ENCODE data around the gene TRUB1. TPM values are rescaled to one million over a fixed set of nuclear protein-coding genes. Genes with fewer than 3 reads are reported as not detected.

The TRUB1 gene
- total RNA-seq, 4 donors from 2014 or later, result 11.8 to 16.8 (median 15.2) TPM

DNA sequence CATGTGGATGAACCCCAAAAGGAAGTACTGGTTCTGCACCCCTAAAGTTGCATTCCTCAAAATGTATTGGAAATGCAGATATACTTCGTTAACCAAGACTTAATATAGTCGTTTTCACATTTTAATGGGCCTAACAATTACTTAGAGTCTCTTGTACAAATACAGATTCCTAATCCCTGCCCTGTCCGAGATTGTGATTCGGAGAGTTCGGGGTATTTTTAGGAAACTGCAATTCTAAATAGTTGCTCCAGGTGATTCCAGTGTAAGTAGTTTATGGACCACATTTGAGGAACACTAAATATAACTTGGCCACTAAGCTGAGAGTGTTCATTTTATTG is 830 bp downstream of the TRUB1 start:
- H3K9me3 ChIP-seq, result no peaks in the 10 kb centered on the region
- H3K27me3 ChIP-seq, result no peaks in the 10 kb centered on the region
- peak overlapping the region in 3 of 4 donors; percentile 85 to 88 (median 88) for H3K27ac ChIP-seq
- ATAC-seq, result no peak
- H3K4me1 ChIP-seq, result peaks cover 4 to 30% (median 7%) of the 10 kb centered on the region in 3 donors
- H3K36me3 ChIP-seq, result peaks cover 0 to 27% of the 10 kb centered on the region in 2 donors
- TF ChIP-seq, protein P1, sequence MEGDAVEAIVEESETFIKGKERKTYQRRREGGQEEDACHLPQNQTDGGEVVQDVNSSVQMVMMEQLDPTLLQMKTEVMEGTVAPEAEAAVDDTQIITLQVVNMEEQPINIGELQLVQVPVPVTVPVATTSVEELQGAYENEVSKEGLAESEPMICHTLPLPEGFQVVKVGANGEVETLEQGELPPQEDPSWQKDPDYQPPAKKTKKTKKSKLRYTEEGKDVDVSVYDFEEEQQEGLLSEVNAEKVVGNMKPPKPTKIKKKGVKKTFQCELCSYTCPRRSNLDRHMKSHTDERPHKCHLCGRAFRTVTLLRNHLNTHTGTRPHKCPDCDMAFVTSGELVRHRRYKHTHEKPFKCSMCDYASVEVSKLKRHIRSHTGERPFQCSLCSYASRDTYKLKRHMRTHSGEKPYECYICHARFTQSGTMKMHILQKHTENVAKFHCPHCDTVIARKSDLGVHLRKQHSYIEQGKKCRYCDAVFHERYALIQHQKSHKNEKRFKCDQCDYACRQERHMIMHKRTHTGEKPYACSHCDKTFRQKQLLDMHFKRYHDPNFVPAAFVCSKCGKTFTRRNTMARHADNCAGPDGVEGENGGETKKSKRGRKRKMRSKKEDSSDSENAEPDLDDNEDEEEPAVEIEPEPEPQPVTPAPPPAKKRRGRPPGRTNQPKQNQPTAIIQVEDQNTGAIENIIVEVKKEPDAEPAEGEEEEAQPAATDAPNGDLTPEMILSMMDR (IDR thresholded peaks at IDR 0.05), result no peak
- TF ChIP-seq POLR2AphosphoS5 (IDR thresholded peaks at IDR 0.05) (no peak), EP300 (IDR thresholded peaks at IDR 0.05) (no peak), POLR2A (IDR thresholded peaks at IDR 0.05) (no peak)
- 8 to 29% methylated on average over 5 of the region's 5 CpGs for WGBS, 2 donors (ENCODE audit: low coverage in 1 of 2)
- H3K4me3 ChIP-seq, result peak overlapping the region; percentile 88 to 90

DNA sequence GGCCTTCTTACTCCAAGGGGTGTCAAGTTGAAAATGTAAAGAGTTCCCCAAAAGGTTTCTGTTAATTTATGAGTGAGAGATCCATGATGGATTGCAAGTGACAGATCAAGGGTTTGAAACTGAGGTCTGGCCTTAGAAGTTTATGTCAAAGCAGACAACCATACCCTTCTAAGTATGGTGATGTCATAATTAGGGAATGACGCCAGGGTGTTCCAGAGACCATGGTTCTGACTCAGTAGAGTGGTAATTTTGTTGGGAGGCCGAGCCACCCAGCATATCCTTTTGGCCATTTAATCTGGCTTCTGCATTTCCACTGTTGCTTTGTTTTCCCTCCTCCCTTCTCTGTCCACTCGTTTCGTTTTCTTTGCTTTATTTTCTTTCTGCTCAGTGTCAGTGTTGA is 2.7 kb downstream of the TRUB1 start:
- 62 to 63% methylated on average over 4 of the region's 4 CpGs for WGBS, 2 donors (ENCODE audit: low coverage in 1 of 2)
- Histone ChIP-seq H3K9me3 (no peaks in the 10 kb centered on the region), H3K36me3 (peaks cover 0 to 46% of the 10 kb centered on the region in 2 donors), H3K4me3 (no peak overlapping the region), H3K27me3 (no peaks in the 10 kb centered on the region), H3K27ac (no peak overlapping the region), H3K4me1 (peaks cover 4 to 30% (median 7%) of the 10 kb centered on the region in 3 donors)
- no peak for ATAC-seq
- TF ChIP-seq, protein P1 (IDR thresholded peaks at IDR 0.05), result no peak
- no peak for TF ChIP-seq POLR2A (IDR thresholded peaks at IDR 0.05)
- TF ChIP-seq EP300 (IDR thresholded peaks at IDR 0.05), result no peak
- no peak for TF ChIP-seq POLR2AphosphoS5 (IDR thresholded peaks at IDR 0.05)

DNA sequence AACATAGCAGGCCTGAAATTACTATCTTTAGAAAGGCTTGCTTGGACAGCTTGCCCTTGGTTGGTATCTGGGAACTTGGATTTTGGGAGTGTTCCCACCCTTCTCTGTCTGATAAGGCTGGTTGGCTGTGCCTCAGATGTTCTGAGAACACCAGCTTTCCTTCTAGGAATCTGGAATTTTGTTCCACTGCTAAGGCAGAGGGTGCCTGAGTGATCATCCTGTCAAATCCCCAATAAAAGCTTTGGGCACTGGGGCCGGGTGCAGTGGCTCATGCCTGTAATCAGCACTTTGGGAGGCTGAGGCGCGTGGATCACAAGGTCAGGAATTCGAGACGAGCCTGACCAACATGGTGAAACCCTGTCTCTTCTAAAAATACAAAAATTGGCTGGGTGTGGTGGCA is 5.0 kb downstream of the TRUB1 start:
- peaks cover 0 to 53% of the 10 kb centered on the region in 2 donors for H3K36me3 ChIP-seq
- ATAC-seq, result no peak
- H3K4me3 ChIP-seq, result no peak overlapping the region
- H3K27me3 ChIP-seq, result no peaks in the 10 kb centered on the region
- 100% methylated on average over 3 of the region's 5 CpGs; no CpG with 5 or more reads in 1 of the 2 donors for WGBS, 2 donors (ENCODE audit: low coverage in 1 of 2)
- no peaks in the 10 kb centered on the region for H3K9me3 ChIP-seq
- TF ChIP-seq POLR2A (IDR thresholded peaks at IDR 0.05), result no peak
- no peak for TF ChIP-seq POLR2AphosphoS5 (IDR thresholded peaks at IDR 0.05)
- TF ChIP-seq, protein P1 (IDR thresholded peaks at IDR 0.05), result no peak
- TF ChIP-seq EP300 (IDR thresholded peaks at IDR 0.05), result no peak
- no peak overlapping the region for H3K27ac ChIP-seq
- H3K4me1 ChIP-seq, result peaks cover 4 to 30% (median 7%) of the 10 kb centered on the region in 3 donors

DNA sequence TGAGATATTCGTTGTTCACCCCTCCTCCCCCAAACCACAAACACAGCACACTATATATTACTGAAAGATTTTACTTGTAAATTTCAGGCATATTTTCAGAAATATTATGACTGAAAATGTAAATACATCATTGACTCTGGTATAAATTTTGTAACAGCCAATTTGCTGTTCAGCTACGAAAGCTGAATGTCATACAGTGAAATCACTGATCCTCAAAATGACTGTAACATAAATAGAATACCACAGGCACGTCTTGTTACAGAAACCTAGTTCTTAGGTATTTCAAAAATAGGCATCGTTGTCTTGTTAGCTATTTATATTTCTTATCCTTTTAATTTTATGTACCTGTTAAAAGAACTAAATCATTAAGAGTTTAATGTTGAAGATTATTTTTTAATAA is 15.1 kb downstream of the TRUB1 start:
- peaks cover 0 to 10% of the 10 kb centered on the region in 2 donors for H3K36me3 ChIP-seq
- WGBS, 2 donors (ENCODE audit: low coverage in 1 of 2), result 82 to 93% methylated on average over 4 of the region's 4 CpGs
- no peak for ATAC-seq
- H3K27ac ChIP-seq, result no peak overlapping the region
- TF ChIP-seq, protein P1 (IDR thresholded peaks at IDR 0.05), result no peak
- TF ChIP-seq POLR2A (IDR thresholded peaks at IDR 0.05) (no peak), POLR2AphosphoS5 (IDR thresholded peaks at IDR 0.05) (no peak), EP300 (IDR thresholded peaks at IDR 0.05) (no peak)
- H3K4me1 ChIP-seq, result no peaks in the 10 kb centered on the region
- H3K9me3 ChIP-seq, result no peaks in the 10 kb centered on the region
- no peaks in the 10 kb centered on the region for H3K27me3 ChIP-seq
- H3K4me3 ChIP-seq, result no peak overlapping the region

DNA sequence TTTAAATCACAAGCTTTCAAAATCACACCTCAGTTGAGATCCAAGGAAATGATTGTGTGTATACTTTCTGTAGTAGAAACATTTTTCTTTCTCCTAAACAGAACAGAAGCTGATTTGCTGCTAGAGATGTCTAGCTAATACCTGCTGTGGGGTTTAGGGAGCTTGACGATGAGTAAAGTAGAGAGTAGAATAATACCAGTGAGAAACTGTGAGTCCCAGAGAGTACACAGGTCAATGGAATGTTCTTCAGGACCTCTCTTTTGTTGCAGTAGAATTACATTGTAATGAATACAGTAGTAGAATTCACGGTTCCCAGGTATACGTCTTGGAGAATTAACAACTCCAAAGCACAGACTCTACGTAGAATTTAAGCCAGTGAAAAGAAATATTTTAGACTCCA is 18.0 kb downstream of the TRUB1 start:
- 85 to 90% methylated on average over 4 of the region's 4 CpGs for WGBS, 2 donors (ENCODE audit: low coverage in 1 of 2)
- no peak overlapping the region for H3K27ac ChIP-seq
- peaks cover 0 to 16% of the 10 kb centered on the region in 2 donors for H3K36me3 ChIP-seq
- ATAC-seq, result no peak
- TF ChIP-seq, protein P1 (IDR thresholded peaks at IDR 0.05), result no peak
- TF ChIP-seq POLR2A (IDR thresholded peaks at IDR 0.05) (no peak), POLR2AphosphoS5 (IDR thresholded peaks at IDR 0.05) (no peak), EP300 (IDR thresholded peaks at IDR 0.05) (no peak)
- H3K4me1 ChIP-seq, result no peaks in the 10 kb centered on the region
- H3K9me3 ChIP-seq, result no peaks in the 10 kb centered on the region
- H3K4me3 ChIP-seq, result no peak overlapping the region
- H3K27me3 ChIP-seq, result no peaks in the 10 kb centered on the region

Measured in gastroesophageal sphincter (tissue), 4 donors.